Esophagus squamous epithelium (tissue), 4 donors: Measurements from ENCODE around the gene ATAD3A.

Source experiments
- POLR2A ChIP-seq, 4 donors: fragments of 450-650 bp; IDR thresholded peaks; one replicate each; pipeline ENCODE4 v1.6.1; 2017; ENCODE audit warnings: antibody characterized with exemption in 4 of 4, mild to moderate bottlenecking in 4 of 4, moderate library complexity in 3 of 4
- TF ChIP-seq, protein P1 (sequence below), 6 experiments: fragments of 450-650 bp in 4 of 6; fragments of 200-600 bp in 2 of 6; sonication (generic) in 2 of 6; IDR thresholded peaks; one replicate each; pipeline ENCODE4 v1.5.1; 2016 to 2019; ENCODE audit warnings: antibody characterized with exemption in 6 of 6, mild to moderate bottlenecking in 4 of 6, moderate library complexity in 4 of 6

DNA sequence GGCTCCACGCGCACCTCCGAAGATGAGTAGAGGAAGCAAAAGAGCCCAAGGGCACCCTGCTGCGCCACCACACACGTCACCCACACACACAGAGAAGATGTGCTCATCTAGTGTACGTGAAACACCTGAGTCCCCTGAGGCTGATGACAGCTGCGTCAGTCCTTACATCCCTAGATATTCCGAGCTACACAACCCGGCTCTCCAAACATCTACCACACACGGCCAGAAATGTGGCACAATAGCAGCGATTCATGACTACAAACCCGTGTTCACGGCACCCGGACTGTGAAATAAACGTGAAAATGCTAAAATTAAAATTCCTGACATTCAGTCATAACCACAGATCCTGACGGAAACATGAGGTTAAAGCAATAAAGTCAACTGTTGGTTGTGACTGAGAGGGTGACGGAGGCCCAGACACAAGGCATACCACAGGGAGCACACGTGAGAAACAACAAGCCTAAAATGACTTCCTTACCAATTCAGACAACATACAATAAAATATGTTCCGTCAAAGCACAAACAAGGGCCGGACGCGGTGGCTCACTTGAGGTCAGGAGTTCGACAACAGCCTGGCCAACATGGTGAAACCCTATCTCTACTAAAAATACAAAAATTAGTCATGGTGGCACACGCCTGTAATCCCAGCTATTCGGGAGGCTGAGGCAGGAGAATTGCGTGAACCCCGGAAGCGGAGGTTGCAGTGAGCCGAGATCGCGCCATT lies 55.4 kb downstream of the ATAD3A start:
- TF ChIP-seq POLR2A (IDR thresholded peaks at IDR 0.05) = no peak
- TF ChIP-seq, protein P1, sequence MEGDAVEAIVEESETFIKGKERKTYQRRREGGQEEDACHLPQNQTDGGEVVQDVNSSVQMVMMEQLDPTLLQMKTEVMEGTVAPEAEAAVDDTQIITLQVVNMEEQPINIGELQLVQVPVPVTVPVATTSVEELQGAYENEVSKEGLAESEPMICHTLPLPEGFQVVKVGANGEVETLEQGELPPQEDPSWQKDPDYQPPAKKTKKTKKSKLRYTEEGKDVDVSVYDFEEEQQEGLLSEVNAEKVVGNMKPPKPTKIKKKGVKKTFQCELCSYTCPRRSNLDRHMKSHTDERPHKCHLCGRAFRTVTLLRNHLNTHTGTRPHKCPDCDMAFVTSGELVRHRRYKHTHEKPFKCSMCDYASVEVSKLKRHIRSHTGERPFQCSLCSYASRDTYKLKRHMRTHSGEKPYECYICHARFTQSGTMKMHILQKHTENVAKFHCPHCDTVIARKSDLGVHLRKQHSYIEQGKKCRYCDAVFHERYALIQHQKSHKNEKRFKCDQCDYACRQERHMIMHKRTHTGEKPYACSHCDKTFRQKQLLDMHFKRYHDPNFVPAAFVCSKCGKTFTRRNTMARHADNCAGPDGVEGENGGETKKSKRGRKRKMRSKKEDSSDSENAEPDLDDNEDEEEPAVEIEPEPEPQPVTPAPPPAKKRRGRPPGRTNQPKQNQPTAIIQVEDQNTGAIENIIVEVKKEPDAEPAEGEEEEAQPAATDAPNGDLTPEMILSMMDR (IDR thresholded peaks at IDR 0.05) = no peak
